ENCODE measurements around the gene OR2T27. TPM values are rescaled to one million over a fixed set of nuclear protein-coding genes. Genes with fewer than 3 reads are reported as not detected.
A peak's percentile ranks its signal among the peaks of the same experiment; 100 is the strongest.
"Not testable (repeated sequence)": the region's sequence is repeated elsewhere in the genome, so short reads cannot be mapped to it uniquely, and the experiment has no call there.

The OR2T27 gene
- polyA plus RNA-seq, 3 donors: not detected

DNA sequence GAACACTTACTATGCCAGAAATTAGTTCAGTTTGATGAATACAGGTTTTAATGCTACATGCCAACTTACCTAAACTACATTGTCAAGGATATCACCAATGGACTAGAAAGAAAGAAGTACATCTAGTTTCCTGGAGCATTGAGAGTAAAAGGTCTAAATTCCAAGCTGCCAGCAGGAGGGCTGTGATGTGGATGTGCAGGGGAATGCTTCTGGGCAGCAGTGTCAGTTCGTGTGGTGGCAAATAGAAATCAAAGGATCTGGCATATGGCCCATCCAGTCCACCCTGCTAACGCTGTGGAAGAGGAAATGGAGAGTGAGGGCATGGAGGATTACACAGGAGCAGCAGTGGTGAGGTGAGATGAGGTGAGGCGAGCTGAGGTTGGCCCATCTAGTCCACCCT, 10.2 kb downstream of the OR2T27 start, which contains the start of gene OR2T35:
Gene OR2T35 (minus strand): TSS at position 101 of the 400 bp plus-strand sequence. CDS start 6,020 bp downstream, outside the sequence.
- DNase-seq (ENCODE audit: extremely low read depth in 1 of 11, low read depth in 9 of 11, low spot score in 4 of 11): not testable (repeated sequence)

DNA sequence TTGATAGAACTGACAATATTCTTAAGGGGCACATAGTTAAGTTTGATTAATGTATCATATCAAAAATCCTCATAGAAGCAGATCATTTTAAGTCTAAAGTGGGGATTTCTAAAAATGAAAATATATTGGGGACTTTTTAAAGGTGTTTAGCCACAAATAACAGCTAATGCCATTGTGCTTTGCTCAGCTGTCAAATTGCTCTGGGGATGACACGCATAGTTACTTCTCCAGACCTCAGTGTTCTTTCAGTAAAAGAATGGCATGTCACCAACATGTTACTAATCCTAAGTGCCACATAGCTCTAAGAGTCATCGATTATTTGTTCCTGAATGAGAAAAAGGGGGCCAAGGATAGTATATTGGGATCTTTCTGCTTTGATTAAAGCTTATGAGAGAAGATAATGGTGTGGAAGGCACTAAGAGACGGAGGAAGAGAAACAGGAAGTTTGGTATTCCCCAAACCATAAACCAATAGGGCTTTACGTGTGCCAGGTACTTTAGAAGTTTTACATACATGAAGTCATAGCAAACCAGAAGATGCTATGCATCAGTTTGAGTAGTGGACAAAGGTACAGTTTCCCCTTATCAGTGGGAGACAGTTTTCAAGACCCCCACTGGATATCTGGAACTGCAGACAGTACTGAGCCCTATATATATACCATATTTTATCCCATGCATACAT, 12.2 kb downstream of the OR2T27 start:
- DNase-seq (ENCODE audit: extremely low read depth in 1 of 11, low read depth in 9 of 11, low spot score in 4 of 11): not testable (repeated sequence)

DNA sequence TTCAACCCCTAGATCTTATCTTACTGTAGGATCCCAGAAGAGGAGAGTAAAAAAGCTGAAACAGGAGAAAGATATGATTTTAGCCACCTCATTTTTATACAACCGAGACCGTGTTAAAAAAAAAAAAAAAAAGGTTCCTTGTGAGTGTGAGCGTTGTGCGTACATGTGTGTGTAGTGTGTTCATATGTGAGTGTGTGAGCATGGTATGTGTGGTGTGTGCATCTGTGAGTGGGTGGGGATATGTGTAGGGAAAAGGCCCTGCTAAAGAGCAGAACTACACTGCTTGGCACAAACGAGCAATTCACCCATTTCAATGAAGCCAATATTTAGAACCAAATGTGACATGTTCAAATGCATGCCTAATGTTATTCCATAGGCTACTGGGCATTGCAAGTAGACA, 13.7 kb downstream of the OR2T27 start:
- DNase-seq (ENCODE audit: extremely low read depth in 1 of 11, low read depth in 9 of 11, low spot score in 4 of 11): not testable (repeated sequence)

DNA sequence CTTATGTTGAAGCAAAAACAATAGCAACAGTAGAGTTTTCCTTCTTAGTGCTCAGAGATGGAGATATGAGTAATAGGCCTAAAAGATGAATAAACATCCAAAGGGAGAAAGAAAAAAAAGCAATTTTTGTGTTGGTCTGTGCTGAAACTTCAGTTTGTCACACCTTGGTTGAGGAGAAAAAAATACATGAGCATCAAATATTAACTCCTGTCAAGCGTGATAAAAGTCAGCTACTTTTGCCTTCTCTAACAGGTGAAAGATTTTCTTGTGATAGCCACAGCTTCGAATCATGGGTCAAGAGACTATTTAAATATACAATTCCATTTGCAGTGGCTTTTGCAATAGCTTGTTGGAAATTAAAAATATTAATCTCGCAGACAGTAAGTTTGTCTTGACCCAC, 14.4 kb downstream of the OR2T27 start:
- DNase-seq (ENCODE audit: extremely low read depth in 1 of 11, low read depth in 9 of 11, low spot score in 4 of 11): not testable (repeated sequence)

DNA sequence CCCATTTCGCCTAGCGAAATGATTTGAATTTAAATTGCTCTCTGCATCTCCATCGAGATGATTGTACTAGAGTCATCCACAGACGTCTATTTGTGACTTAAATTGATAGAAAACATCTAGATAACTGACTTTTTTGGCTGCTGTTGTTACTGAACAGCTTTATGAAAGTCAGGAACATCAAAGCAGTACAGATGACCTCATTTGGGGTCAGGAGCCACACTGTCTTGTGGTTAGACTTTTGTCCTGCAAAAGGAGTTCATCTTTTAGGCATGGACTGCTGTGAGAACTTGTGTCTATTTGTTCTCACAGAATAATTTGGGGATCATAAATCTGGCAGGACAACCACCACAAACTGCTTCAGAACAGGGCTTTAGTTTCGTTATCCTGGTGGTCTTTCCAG, 15.7 kb downstream of the OR2T27 start:
- not testable (repeated sequence) for DNase-seq (ENCODE audit: extremely low read depth in 1 of 11, low read depth in 9 of 11, low spot score in 4 of 11)

DNA sequence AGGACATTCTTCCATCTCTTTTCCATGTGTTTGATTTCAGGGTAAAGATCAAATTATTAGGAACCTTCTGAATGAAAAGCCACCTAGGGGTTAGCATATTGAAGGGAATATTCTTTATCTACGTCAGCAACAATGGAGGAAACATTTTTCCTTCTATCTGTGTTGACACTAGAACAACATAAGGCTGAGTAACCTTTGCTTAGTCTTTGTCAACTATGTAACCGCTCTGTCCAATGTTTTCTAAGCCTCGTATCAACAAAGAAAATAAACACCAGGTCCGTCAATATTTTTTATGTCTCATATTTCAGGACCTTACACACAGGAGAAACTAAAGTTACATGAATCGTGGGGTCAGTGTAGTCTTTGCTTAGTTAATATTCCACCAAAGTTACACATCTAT, 18.7 kb downstream of the OR2T27 start:
- DNase-seq (ENCODE audit: extremely low read depth in 1 of 11, low read depth in 9 of 11, low spot score in 4 of 11): not testable (repeated sequence)

DNA sequence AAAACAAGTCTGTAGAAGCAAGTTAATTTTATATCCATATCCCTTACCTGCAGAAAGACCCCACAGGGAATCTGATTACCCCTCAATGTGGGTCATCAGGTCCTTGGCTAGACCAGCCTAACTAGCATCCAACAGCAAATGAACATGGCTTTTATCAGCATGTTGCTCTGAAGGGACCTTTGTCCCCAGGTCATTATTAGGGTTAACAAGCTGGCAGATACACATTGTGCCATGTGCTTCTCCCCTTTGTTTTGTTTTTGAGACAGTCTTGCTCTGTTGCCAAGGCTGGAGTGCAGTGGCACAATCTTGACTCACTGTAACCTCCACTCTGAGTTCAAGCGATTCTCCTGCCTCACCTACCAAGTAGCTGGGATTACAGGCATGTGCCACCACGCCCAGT, 20.3 kb downstream of the OR2T27 start, which contains the start of gene OR2T11:
Gene OR2T11 (minus strand): TSS at position 101 of the 400 bp plus-strand sequence. CDS start 7,963 bp downstream, outside the sequence.
- not testable (repeated sequence) for DNase-seq (ENCODE audit: extremely low read depth in 1 of 11, low read depth in 9 of 11, low spot score in 4 of 11)

DNA sequence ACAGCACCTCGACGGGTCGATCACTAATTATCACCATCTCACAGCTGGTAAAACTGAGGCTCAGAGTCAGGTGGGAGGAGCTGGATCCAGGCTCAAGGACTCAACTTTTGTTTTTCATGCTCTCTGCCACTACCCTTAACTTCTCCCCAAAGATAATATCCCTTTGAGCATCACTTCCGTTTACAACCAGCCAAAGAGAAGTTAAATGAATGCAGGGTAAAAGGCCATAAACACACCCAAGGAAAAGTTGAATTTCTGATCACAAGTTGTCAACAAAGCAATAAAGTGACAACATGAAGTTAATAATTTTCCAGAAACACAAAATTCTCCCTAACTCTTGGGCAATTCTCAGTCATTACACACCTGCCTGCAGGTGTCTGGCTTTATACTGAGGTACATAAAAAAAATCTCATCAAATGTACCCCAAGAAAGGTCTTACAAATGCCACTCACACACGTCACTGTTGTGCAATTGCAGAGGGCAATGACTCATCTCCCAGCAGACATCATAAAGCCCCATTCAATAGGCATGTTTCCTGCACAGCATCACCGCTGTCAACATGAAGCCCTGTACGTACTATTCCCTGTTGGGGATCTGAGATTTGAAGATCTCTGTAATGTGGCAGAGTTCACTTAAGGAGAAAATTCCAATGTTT, 23.8 kb downstream of the OR2T27 start:
- DNase-seq (ENCODE audit: extremely low read depth in 1 of 11, low read depth in 9 of 11, low spot score in 4 of 11): no peak

DNA sequence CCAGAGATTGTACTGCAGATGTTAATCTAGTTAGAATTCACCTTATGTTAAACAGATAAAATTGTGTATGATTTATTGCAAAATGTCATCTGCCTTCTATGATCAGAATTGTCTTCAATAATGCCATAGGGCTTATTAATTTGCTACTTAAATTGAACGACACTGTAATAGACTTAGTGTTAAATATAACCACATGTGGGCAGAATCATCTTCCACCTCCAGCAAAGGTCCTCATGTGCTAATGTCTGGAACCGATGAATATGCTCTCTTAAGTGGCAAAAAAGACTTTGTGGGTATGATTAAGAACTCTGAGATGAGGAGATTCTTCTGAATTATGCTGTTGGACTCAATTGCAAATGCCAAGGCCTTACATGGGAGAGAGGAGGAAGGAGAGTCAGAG, 24.8 kb downstream of the OR2T27 start:
- no peak for DNase-seq (ENCODE audit: extremely low read depth in 1 of 11, low read depth in 9 of 11, low spot score in 4 of 11)

DNA sequence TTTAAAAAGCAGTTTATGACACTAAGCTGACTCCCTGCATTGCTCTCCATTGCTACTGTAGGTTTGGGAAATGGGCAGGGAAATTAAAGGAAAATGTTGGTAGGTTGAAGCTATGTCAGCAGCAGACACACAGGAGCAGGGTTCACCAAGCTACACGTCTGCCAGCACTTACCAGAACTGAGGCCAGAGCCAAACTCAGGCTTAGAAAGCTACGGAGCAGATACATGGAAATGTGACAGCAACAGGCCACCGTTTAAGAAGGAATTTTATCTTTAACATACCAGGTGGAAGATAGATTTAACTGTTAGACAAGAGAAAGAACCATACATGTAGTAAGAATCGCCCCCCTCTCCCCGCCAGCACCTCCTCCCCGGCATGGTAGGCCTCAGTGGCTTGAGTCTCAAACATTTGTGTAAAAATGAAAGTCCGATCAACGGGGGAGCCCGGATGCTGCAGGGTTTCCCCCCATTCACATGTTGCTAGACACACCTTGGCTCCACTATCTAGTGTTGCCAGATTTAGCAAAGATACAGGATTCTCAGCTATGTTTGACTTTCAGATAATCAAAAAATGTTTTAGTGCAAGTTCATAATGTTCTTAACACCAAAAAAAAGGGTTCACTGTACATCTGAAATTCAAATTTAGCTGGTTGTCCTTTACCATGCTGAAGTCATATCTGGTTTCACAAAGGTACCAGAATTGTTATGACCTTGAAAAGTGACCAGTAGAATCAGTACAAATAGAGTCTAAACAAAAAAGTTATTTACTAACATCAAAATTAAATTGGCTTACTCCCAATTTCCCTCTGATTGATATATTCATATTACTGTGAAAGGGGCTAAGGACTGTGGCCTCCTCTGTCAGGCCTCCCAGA, 27.1 kb downstream of the OR2T27 start:
- DNase-seq (ENCODE audit: extremely low read depth in 1 of 11, low read depth in 9 of 11, low spot score in 4 of 11): no peak

DNA sequence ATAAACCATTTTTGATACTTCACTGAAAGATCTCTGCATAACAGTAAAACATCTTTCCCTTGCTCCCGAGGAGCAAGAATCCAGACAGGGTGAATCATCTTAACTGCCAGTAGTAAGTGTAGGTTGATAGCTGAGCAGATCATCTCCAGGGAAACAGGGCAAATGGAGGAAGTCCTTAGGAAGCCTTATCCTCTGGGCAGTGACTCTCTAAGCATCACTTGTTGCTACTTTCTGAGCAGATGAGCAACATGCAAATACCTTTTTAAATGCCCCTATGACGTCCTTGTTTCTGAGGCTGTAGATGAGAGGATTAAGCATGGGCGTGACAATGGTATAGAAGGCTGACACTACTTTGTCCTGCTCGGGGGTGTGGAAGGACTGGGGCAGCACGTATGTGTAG, 29.4 kb downstream of the OR2T27 start:
- no peak for DNase-seq (ENCODE audit: extremely low read depth in 1 of 11, low read depth in 9 of 11, low spot score in 4 of 11)

DNA sequence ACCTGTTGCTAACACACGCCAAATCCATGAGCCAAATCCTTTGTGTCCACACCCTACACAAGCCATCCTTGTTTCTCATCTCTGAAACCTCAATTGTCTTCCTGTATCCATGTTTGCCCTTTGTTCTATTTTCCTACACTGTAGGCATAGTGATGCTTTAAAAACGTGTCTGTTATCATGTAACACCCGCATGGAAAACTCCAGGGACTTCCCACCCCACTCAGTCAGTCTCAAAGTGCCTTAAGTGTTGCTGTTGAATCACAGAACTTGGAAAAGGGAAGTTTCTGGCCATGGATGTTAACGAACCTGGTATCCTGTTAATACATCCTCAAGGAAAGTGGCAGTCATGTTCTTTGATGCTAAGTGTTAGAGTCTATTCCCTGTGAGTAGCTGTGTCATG, 30.2 kb downstream of the OR2T27 start:
- DNase-seq (ENCODE audit: extremely low read depth in 1 of 11, low read depth in 9 of 11, low spot score in 4 of 11): no peak

DNA sequence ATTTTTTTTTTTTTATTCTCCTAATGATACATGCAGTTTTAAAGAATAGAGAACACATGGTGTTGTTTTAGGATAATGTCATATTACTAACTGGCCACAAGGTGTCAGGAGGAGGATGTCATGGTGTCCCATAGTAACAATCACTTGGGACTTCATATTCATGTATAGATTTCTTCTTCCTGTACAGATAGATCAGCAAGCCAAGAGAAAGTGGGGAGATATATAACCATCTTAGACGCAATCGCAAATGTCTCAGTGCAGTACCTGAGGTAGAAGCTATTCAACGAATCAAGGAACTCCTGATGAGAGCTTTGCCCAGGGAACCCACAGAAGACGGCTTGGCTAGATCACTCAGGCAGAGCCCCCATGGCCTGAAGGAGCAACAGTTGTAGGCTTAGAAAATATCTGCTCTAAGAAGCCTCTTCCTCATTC, 32.7 kb downstream of the OR2T27 start:
- DNase-seq (ENCODE audit: extremely low read depth in 1 of 11, low read depth in 9 of 11, low spot score in 4 of 11): peak in 4 of 11 donors; percentile 5 to 15 (median 8)

DNA sequence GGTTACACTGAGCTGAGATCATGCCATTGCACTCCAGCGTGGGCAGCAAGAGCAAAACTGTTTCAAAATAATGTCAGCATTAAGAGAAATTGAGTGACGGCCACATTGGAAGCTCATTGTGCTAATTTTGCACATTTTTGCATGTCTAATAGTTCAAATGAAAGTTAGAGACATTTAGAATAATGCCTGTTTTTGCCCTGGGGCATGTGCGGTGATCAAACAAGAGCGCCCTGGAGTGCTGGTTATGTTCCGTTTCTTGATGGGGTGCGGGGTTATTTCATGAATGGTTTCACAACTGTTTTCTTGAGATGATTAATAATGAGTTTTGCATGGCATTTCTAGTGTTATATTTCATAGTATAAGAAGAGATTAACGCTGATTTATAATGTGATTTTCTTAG, 33.6 kb downstream of the OR2T27 start:
- no peak for DNase-seq (ENCODE audit: extremely low read depth in 1 of 11, low read depth in 9 of 11, low spot score in 4 of 11)

DNA sequence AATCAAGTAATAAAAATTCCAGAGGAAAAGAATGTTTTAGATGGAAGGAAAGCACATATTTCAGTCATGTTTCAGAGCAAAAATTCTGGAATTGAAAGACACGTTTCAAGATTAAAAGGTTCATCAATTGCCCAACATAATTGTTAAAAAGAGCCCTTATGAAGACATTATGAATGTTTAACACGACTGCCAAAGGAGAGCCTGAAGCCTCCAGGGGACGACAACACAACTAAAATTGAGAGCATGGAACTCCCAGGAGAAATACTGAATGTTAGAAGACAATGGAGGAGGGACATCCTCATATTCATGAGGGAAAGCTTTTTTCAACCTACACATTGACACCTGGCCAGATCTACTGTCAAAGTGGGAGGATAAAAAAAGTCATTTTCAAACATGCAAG, 36.5 kb downstream of the OR2T27 start:
- DNase-seq (ENCODE audit: extremely low read depth in 1 of 11, low read depth in 9 of 11, low spot score in 4 of 11): peak in 4 of 11 donors; percentile 5 to 17 (median 10)

DNA sequence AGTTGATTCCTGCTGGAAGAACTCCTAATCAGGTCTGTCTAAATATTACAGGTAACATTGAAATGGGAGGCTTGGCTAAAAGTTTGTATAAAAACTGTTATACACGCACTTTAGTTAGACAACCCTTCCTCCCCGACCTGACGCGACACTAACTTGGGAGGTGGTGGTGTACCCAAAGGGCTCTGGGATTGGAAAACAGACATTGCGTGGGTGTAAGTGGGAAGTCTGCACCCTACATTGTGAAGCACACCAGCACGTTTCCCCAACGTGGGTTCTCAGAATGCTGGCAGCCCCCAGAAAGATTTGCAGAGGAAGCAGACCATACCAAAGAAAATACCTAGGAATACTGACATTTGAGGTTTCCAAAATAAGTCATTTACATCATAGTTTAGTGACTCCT, 37.2 kb downstream of the OR2T27 start:
- DNase-seq (ENCODE audit: extremely low read depth in 1 of 11, low read depth in 9 of 11, low spot score in 4 of 11): no peak

DNA sequence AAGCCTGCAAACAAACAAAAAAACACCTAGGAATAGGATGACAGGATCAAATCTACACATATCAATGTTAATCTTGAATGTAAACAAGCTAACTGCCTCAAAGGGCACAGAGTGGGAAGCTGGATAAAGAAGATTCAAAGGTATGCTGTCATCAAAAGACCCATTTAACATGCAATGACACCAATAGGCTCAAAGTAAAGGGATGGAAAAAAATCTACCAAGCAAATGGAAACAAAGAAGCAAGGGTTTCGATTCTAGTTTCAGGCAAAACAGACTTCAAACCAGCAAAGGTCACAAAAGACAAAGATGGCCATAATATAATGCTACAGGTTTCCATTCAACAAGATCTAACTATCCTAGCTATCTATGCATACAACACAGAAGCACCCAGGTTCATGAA, 41.6 kb downstream of the OR2T27 start:
- DNase-seq (ENCODE audit: extremely low read depth in 1 of 11, low read depth in 9 of 11, low spot score in 4 of 11): no peak

DNA sequence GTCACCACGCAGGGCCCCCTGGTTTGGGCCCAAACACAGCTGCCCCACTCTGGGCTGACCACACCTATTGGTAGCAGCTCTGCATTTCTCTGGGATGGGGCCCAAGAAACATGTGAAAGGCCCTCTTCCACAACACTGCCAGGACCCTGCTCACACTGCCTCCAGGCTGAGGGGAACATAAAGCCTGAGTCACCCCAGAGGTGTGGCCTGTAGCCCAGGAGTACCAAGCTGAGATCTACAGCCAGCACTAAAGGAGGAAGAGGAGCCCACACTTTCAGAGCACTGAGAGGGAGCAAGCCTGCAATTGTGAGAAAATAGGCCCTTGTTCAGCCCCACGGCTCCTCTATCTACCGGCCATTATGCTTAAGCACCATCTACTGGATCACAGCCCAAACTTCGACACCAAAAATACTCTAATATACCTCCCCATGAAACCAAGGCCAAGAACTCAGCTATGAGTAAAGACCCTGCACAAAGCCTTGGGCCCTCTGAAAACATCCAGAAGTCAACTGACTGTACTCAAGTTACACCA, 43.4 kb downstream of the OR2T27 start:
- DNase-seq (ENCODE audit: extremely low read depth in 1 of 11, low read depth in 9 of 11, low spot score in 4 of 11): no peak

DNA sequence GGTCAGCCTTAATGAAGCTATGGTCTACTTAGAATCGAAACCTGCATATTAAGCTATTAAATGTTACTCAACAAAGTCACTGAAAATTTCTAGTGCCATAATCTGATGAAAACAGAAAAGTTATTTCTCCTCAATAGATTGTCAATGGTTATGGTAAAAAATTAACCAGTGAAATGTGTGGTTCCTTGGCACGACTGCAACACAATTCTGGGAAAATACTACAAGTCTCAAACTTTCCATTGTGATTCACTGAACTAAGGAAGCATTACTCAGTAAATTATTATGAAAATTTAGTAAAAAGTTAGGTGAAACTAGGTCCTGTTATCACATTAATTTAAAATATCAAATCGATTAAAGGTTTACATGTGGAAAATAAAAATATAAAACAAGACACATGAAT, 45.0 kb downstream of the OR2T27 start:
- no peak for DNase-seq (ENCODE audit: extremely low read depth in 1 of 11, low read depth in 9 of 11, low spot score in 4 of 11)

Measured in renal cortex interstitium (tissue), 11 donors.